Vagina (tissue), 2 donors: ENCODE data around the gene TMED4.

ENCODE experiments used
- POLR2AphosphoS5 ChIP-seq, 2 donors: sonication (generic); formaldehyde crosslinking; IDR thresholded peaks; one replicate each; pipeline ENCODE4 v1.9.0; 2017; ENCODE audit warnings: antibody characterized with exemption in 2 of 2, mild to moderate bottlenecking in 2 of 2, low read depth in 1 of 2; ENCODE audit not compliant: insufficient read depth in 1 of 2
- TF ChIP-seq, protein P1 (sequence below), 3 experiments: fragments of 450-650 bp in 2 of 3; fragments of 200-600 bp in 1 of 3; sonication (generic) in 1 of 3; IDR thresholded peaks; one replicate each; pipeline ENCODE4 v1.5.1; 2017 to 2019; ENCODE audit warnings: antibody characterized with exemption in 3 of 3, mild to moderate bottlenecking in 2 of 3, moderate library complexity in 2 of 3

DNA sequence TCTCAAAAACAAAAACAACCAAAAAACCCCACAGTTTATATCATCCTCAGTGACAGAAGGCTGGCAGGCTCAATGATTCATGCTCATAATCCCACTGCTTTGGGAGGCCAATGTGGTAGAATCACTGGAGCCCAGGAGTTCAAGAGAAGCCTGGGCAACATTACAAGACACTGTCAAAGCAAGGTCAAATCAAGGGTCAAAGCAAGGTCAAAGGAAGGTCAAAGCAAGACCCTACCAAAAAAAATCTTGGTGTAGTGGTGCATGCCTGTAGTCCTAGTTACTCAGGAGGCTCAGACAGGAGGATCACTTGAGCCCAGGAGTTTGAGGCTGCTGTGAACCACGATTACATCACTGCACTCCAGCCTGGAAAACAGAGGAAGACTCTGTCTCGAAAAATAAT lies 26.7 kb downstream of the TMED4 start:
- TF ChIP-seq, protein P1, sequence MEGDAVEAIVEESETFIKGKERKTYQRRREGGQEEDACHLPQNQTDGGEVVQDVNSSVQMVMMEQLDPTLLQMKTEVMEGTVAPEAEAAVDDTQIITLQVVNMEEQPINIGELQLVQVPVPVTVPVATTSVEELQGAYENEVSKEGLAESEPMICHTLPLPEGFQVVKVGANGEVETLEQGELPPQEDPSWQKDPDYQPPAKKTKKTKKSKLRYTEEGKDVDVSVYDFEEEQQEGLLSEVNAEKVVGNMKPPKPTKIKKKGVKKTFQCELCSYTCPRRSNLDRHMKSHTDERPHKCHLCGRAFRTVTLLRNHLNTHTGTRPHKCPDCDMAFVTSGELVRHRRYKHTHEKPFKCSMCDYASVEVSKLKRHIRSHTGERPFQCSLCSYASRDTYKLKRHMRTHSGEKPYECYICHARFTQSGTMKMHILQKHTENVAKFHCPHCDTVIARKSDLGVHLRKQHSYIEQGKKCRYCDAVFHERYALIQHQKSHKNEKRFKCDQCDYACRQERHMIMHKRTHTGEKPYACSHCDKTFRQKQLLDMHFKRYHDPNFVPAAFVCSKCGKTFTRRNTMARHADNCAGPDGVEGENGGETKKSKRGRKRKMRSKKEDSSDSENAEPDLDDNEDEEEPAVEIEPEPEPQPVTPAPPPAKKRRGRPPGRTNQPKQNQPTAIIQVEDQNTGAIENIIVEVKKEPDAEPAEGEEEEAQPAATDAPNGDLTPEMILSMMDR (IDR thresholded peaks at IDR 0.05): no peak
- TF ChIP-seq POLR2AphosphoS5 (IDR thresholded peaks at IDR 0.05; ENCODE audit: insufficient read depth in 1 of 2, low read depth in 1 of 2): no peak
